GM18858 (cell line): ENCODE measurements around the gene ZMIZ1.

Source experiments
- ATAC-seq: cut with Tn5 transposase; IDR thresholded peaks from one replicate; pipeline ENCODE4 v1.9.1; 2021; ENCODE audit not compliant: unreplicated experiment

ZMIZ1 gene, protein sequence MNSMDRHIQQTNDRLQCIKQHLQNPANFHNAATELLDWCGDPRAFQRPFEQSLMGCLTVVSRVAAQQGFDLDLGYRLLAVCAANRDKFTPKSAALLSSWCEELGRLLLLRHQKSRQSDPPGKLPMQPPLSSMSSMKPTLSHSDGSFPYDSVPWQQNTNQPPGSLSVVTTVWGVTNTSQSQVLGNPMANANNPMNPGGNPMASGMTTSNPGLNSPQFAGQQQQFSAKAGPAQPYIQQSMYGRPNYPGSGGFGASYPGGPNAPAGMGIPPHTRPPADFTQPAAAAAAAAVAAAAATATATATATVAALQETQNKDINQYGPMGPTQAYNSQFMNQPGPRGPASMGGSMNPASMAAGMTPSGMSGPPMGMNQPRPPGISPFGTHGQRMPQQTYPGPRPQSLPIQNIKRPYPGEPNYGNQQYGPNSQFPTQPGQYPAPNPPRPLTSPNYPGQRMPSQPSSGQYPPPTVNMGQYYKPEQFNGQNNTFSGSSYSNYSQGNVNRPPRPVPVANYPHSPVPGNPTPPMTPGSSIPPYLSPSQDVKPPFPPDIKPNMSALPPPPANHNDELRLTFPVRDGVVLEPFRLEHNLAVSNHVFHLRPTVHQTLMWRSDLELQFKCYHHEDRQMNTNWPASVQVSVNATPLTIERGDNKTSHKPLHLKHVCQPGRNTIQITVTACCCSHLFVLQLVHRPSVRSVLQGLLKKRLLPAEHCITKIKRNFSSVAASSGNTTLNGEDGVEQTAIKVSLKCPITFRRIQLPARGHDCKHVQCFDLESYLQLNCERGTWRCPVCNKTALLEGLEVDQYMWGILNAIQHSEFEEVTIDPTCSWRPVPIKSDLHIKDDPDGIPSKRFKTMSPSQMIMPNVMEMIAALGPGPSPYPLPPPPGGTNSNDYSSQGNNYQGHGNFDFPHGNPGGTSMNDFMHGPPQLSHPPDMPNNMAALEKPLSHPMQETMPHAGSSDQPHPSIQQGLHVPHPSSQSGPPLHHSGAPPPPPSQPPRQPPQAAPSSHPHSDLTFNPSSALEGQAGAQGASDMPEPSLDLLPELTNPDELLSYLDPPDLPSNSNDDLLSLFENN

DNA sequence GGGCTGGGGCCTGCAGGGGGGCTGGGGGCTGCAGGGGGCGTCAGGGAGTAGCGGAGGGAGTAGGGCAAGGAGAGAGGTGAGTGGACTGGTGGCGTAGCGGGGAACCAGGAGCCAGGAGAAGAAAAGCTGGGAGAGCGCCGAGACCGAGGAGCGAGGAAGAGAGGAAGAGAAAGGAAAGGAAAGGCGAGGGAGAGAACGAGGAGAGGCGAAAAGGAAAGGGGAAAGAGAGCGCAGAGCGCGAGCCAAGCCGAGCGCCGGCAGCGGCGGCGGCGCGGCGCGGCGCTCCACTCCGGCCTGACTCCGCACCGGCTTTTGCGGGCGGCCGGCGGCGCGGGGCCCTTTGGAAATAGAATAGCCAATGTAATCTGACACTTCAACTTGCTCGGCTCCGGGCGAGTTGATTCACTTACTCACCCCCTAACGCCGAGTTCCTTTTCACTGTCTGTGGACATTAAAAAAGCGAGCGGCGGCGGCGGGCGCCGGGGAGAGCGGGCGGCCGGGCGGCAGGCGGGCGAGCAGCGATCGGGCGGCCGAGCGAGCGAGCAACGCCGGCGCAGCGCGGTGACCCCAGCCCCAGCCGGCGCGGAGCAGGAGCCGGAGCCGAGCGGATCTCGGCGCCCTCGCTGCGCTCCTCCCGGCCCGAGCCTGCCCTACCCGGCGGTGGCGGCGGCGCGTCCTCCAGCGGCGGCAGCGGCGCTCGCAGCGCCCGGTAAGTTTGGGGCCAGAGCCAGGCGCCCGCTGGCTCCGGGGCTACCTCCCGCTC lies at the start of gene ZMIZ1:
Gene ZMIZ1, plus strand, starts transcription at position 405 of the 763 bp plus-strand sequence. CDS start 132,667 bp downstream, outside the sequence.
- ATAC-seq = peak; percentile 64

DNA sequence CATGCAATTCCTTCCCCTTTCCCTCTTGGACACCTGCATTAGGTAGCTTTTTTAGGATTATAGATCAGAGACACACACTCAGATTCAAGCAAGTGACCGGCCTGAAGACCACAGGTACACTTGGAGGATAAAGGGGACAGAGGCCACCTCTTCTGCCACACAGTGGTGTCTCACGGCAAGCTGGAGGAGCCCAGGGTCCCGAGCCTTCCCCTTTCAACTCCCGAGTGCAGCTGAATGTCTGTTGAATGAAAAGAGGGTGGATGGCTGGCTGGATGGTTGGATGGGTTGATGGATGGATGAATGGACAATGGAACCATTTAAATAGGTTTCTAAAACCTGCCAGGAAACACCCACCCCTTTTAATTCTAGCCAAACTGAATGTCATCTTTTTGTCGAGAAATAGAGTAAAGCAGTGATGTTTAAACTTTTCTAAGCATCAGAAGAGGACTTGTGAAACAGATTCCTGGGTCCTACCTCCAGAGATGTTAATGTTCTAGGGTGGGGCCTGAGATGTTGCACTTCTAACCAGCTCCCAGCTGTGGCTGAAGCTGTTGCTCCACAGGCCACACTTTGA lies 49.2 kb upstream of the ZMIZ1 start:
- ATAC-seq = no peak

DNA sequence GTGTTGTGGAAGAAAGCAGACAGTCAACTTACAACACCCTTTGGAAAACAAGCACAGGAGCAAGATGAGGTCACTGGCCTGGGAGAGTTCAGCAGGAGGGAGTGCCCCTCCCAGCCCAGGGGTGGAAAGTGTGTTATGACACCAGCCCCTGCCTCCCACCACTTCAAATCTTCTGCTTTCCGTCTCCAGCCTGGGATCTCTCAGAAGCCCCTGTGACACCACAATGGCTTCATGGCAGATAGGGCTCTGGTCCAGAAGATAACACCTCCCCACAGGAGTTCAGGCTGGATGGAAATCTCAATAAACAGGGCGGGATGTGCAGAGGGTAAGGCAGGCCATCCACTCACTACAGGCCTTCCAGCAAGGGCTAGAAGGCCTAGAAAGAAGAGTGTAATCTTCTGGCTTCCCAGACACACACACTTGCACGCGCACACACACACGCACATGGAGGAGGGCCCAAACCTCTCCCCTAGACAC lies 48.7 kb upstream of the ZMIZ1 start:
- ATAC-seq = no peak

DNA sequence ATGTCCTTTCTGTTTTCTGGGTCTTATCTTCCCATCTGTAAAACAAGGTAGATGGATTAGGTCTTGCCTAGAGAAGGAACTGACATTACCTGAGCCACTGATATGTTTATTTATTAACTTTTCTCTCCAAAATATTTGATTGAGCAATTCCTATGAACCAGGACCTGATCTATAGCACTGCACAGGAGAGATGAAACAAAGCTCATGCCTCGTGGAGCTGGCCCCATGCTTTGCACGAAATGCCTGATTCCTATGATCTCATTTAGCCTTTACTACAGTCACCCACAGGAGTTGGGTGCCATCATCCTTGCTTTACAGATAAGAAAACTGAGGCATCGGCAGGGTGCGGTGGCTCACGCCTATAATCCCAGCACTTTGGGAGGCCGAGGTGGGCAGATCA lies 48.2 kb upstream of the ZMIZ1 start:
- no peak for ATAC-seq

DNA sequence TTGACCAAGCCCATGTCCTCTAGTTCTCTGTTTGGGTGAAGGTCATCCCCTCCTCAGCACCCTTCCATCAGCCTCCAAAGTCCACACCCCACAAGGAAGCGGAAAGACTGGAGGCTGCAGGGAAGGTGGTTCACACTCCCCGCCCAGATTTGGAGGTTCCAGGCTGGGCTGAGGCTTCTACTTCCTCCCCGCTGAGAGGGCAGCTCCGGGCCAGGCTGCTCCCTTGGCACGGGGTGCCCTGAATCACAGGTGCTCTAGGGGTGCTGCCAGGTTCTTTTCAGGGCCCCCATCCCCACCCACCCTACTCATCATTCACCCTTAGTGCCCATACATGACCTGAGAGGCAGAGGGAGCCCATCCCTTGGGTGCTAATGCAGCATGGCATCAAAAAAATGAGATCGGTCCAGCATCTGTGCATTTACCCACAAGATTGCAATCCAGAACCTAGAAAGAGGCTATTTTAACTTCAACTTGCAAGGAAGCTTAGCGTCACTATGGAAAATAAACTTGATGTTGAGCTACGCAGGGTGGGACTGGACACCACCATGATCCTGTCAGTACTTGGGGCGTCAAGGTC lies 47.3 kb upstream of the ZMIZ1 start:
- ATAC-seq = no peak

DNA sequence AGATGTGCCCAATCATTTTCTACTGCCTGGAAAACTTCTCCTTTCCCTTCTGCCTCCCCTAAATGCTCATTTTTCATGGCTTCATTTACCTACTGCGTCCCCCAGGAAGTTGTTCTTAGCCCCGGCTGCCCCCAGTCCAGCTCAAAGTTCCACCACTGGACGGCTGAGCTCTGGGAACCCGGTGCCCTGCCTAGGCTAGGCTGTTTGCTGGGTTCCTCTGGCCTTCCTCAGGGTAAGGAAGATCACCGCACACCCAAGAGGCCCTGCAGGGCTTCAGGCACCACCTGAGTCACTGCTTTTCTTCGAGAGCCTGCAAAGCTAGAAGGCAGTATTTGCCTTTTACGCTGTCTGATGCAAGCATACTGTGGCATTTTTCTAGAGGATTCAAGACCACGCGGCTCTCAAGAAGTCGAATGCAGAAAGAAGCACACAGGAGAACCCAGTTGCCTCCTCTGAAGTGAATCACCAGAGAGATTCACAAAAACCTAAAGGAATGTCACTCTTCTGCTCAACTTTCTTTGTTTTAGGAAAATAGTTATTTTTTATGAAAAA lies 46.7 kb upstream of the ZMIZ1 start:
- ATAC-seq = no peak

DNA sequence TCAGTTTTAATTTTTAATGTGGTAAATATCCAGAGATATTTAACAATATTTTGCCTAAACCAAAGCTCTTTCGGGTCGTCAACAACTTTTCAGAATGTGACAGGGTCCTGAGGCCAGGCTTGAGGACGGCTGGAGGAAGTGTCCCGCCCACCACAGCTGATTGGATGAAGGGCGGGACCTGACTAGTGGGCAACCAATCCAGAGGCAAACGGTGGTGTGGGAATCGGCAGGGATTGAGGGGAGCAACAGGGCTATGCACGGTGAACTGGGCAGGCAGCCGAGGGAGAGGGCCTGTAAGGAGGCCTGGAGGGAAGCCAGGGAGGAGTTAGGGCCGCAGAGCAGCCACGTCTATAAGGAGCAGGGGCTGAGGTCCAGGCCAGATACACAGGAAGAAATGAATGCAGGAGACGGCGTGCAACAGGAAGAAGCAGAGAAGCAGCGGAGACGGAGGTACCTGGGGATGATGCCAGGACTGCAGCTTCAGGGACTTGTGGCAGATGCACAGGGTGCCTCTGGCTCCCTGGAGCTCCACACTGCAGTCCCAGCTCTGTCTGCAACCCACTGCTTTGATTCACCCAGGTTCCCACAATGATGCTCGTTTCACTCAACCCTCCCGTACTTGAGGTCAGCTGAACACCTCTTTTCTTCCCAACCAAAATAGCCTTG lies 46.1 kb upstream of the ZMIZ1 start:
- no peak for ATAC-seq

DNA sequence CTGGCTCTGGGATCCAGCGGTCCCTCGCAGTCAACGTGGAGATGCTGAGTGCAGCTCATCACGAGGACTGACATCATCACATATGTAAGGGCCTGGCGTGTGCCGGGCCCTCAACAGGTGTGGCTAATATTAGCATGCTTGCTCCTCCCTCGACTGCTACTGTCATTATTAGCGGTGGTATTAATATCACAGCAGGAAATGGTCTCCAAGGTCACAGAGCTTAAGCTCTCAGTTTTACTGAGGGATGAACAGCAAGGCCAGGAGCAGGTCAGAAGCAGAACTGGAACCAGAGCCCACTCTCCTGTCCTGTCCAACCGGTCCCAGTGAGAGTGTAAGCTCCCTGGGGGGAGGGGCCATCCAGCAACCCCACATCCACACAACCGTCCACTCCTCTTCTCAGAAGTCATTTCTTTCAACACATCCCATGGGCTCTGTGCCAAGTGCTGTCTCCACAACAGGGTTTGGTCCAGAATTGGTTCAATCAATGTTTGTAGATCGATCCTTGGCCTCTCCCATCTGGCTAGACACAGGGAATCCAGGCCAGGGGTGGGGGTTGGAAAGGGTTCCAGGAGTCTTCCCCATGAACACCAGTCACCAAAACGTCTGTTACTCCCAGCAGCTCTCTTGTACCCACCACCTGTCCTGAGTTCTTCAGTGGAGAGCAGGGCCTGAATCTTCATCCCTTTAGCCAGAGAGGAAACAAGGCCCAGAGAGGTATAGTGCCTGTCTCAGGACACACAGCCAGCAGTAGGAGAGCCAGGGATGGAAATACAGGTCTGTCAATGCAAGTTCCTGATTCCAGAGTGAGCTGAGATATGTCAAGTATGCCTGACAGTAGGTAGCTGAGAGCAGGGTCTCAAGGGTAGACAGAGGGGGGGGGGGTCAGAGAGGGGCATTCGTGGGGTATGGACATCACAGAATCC lies 45.3 kb upstream of the ZMIZ1 start:
- ATAC-seq = no peak

DNA sequence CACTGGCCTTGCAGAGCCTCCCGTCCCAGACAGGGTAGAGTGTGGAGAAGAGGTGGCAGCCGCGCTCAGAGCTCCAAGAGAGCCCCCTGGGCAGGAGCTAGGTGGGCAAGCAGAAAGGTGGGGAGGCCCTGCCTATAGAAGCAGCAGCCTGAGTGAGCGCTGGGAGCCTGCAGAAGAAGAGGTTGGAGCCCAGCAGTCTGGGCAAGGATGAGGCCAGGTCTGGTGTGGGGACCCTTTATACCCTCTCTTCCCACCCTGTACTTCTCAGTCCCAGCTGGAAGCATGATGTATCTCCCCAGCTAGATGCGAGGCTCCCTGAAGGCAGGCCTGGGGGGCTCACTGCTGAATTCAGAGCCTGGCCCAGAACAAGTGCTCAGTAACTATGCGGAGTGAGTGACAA lies 44.5 kb upstream of the ZMIZ1 start:
- no peak for ATAC-seq

DNA sequence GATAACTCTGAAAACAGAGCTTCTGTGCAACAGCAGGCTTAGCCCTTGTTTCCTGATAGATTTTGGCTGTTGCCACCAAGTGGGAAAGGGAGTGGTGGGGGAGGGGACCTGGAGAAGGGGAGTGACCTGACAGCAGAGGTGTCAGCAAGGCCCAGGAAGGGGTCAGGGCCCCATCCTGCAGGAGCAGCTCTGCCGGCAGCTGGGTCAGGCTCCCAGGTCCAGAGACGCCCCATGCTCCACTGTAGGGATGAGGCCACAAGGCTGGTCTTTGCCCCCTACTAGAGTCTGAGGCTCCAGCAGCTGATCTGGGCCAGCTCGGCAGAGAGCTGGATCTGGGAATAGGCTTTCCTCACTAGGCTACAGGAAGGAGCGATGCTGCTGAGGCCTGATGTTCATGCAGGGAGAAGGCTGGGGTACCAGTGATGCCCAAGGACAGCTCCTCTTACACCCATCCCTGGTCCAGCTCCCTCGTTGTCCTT lies 44.0 kb upstream of the ZMIZ1 start:
- ATAC-seq = no peak

DNA sequence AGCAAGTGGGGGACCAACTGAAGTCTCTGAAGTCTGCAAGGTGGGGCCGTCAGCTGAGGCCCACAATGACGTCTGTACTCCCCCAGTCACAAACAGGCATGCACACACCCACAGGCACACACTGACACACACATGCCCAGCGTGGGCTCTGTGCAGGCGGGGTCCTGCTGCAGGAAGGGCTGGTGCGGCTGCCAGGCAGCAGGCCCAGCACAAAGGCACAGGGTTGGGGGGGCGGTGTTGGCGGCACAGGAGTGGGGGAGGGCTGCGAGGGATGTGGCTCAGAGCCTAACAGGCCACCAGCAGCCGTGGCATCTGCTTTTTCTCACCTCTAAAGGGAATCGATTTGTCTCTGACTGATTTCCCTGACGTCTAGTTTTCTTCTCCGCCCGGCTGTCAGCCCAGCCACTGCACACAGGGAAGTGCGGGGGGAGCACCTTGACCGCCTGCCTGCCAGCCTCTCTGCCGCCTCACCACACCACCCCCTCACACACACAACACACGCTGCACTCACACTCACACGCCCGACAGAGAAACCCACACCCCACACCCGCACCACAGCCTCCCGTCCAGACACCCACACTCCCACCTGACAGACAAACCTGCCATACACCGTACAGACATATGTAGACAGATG lies 43.5 kb upstream of the ZMIZ1 start:
- no peak for ATAC-seq

DNA sequence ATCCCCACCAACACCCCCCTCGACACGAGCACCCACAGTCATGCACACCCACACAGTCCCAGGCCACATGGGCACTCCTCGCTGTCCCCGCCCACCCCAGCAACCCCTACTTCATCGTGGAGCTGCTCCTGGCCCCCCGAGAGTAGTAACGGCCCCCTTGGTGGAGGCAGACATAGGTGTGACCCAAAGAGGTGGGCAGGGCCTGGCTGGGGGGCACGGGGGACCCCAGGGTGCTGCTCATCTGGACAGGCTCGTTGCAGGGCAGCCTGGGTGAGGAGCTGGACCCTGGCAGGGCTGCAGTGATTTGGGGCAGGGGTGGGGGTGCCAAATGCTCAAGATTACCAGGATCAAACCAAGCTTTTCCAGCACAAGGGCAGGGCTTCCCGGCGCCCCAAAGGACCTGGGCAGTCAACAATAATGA lies 42.4 kb upstream of the ZMIZ1 start:
- ATAC-seq = no peak

DNA sequence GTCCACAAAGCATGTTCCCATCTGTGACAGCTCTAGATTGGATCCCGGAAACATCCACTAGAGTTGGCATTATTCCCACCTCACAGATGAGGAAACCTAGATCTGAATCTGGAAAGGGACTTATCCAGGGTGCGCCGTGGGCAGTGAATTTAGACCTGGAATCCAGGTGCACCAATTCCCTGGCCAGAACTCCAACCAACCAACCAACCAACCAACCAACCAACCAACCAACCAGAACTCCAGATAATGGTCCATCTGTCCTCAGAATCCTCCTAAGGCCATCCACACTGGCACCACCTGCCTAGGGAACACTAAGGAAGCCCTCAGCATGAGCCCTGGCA lies 42.0 kb upstream of the ZMIZ1 start:
- ATAC-seq = no peak

DNA sequence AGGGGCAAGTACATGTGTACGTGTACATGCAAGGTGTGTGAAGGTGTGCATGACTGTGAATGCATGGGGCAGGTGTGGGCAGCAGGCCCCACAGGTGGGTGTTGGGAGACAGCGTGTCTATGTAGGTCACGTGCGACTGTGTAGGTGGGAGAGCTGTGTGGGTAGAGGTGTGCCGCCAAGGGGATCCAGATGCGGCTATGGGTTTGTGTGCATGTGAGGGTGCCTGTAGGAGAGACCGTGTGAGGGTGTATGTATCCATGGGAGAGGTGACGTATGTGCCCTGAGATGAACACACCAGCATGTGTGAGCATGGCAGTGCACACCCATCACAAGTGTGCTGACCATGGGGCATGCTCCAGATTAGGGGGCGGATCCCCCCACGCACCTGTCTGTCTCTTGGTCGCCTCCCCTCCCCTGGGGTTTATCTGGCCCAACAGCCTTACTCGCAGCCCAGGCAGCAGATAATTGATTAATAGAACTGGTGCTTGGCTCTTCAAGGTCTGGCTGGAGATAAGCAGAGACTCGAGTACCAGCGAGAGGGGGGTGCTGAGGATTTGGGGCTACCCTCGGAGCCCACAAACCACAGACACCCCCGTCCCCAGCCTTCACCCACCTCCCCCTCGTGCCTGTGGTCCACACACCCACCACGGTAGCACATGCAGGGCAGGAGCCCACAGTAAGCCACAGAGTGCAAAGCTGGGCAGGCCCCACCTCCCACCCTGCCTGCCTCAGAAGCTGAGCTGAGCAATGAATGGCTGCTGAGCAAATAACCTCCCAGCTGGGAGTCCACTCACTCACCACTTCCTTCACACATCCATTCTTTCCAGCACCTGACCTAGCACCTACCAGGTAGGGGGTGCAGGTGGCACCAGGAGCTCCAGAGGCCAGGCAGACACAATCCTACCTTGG lies 41.4 kb upstream of the ZMIZ1 start:
- ATAC-seq = no peak

DNA sequence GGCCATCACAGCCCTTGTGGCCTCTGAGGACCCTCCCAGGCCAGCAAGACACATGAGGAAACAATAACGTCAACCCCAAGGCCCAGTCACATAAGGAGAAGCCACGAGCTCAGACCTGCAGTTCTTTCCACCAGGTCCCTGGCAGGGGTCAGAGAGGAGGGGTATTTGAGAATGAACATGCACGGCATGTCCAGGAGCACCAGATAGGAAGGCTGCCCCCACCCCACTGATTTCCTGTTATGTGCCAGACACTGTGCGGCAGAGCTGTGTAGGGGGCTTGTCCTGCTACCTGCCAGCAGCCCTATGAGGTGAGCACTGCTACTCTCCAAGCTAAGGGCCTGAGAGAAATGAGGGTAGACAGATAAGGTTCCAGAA lies 40.7 kb upstream of the ZMIZ1 start:
- no peak for ATAC-seq

DNA sequence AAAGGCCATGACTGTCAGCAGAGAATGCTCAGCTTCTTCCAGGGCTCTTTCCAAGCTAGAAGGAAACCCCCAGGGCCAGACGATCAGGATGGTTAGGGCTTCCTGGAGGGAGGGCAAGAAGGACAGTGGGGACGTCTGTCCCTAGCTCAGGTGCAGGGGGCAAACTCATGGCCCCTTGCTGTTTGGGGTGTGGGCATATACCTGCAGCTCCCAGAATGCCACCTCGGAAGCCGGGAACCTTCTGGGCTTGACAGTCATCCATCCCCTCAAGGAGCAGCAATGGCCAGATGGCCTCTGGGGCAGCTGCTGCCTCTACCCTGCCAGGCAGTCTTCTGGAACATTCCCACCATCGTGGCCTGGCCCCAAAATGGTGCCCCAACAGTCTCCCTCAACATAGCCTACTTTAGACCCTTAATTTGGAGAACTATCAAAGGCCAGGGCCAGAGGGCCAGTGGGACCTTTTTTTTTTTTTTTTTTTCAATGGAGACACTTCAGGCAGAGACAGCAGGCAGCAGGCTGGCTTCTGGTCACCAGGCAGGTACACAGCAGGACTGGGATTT lies 40.2 kb upstream of the ZMIZ1 start:
- no peak for ATAC-seq
